ENCODE measurements around the gene MAD1L1. TPM values are rescaled to one million over a fixed set of nuclear protein-coding genes. Genes with fewer than 3 reads are reported as not detected.

Gene MAD1L1
- total and polyA plus RNA-seq, 2 of the 13 experiments (the other 11 are each of a cell fraction or from before 2014, with no cell fraction given) = 17.4 to 64.7 TPM

- DNase-seq (ENCODE audit: low spot score) = no peak
- Histone ChIP-seq H4K20me1 (ENCODE audit: insufficient read depth, low read length) (no peaks in the 10 kb centered on the region), H3K79me2 (ENCODE audit: insufficient read depth, low read length) (peaks cover 8% of the 10 kb centered on the region), H3K4me1 (ENCODE audit: insufficient read depth, low read length) (0 out of 2 replicates have a peak, but pooled peaks cover 8% of the 10 kb centered on the region), H3K9ac (ENCODE audit: insufficient read depth, low read depth, low read length) (no peak overlapping the region), H3K4me2 (ENCODE audit: low read depth, low read length) (no peak overlapping the region), H3K4me3 (replicated peaks in 1 of 3; ENCODE audit: insufficient read depth in 1 of 3, low read depth in 2 of 3, low read length in 3 of 3) (no peak overlapping the region), H3K27me3 (ENCODE audit: control insufficient read depth in 1 of 2, insufficient read depth in 2 of 2, low read length in 2 of 2) (no peaks in the 10 kb centered on the region), H3K36me3 (replicated peaks in 1 of 2; ENCODE audit: control insufficient read depth in 1 of 2, insufficient read depth in 2 of 2, low read length in 2 of 2) (peaks cover 32 to 55% of the 10 kb centered on the region in 2 experiments; a peak in 4 of 5 replicates), H3K9me3 (ENCODE audit: low read length) (peaks cover 8% of the 10 kb centered on the region), H2AFZ (ENCODE audit: low read length) (no peak overlapping the region), H3K27ac (ENCODE audit: extremely low read length, insufficient read depth, low read length) (no peak overlapping the region)
- no TSS peak for BruUV-seq (replicated peaks)
- POLR2A ChIA-PET = no interaction called here
- in situ Hi-C loops (cut with HindIII; ENCODE audit: extremely low pct_ligation_motif_present, low pct_unique_long_range_greater_than_20kb) (no loop called here), intact Hi-C loops (cut with micrococcal nuclease; ENCODE audit: unreplicated experiment) (loop anchor here (5.0 kb wide), 1 partner anchor 88 kb away; no protein-coding TSS in a partner anchor)
- no peak for FAIRE-seq
- TF ChIP-seq MEIS2 (CRISPR knock-in tag; IDR thresholded peaks at IDR 0.05) (no peak), ZGPAT (CRISPR knock-in tag; IDR thresholded peaks at IDR 0.05) (no peak), AKAP8 (CRISPR knock-in tag; IDR thresholded peaks at IDR 0.05) (no peak), ZMYM4 (CRISPR knock-in tag; IDR thresholded peaks at IDR 0.05) (no peak), ZXDC (CRISPR knock-in tag; IDR thresholded peaks at IDR 0.05) (no peak), DNMT3B (CRISPR knock-in tag; conservative IDR thresholded peaks at IDR 0.05) (no peak), NR2F1 (CRISPR knock-in tag; IDR thresholded peaks at IDR 0.05) (no peak), ZNF138 (CRISPR knock-in tag; IDR thresholded peaks at IDR 0.05; ENCODE audit: low read depth) (no peak), HNF1A (IDR thresholded peaks at IDR 0.05; ENCODE audit: low read depth) (no peak), HNF1A (CRISPR knock-in tag; IDR thresholded peaks at IDR 0.05; ENCODE audit: borderline replicate concordance) (no peak)
- CTCF ChIA-PET (ENCODE audit: low intra/inter-chr PET ratio, low total read pairs) = no interaction called here
- 96% methylated on average over 11 of the region's 13 CpGs for WGBS (ENCODE audit: low lambda C conversion rate)
- no peak for ATAC-seq
These were observed 37.1 kb downstream of the MAD1L1 start for GRCh38 chr7:2195400-2196246.

Data from HepG2 (cell line).